Right lung (tissue), 5 donors: ENCODE results near the gene TMEM44. TPM values are rescaled to one million over a fixed set of nuclear protein-coding genes. Genes with fewer than 3 reads are reported as not detected.
"Not testable (repeated sequence)": the region's sequence is repeated elsewhere in the genome, so short reads cannot be mapped to it uniquely, and the experiment has no call there.

Experiments
- DNase-seq, 2 donors: peaks; one replicate each; pipeline ENCODE4 v3.0.0-alpha.2; 2013
- polyA plus RNA-seq, 5 donors: library from polyadenylated mRNA; unstranded; fragments of 120-200 nt; gene quantifications; one replicate each; pipeline versions ENCODE4 v1.2.1 to v1.2.3, GENCODE V29; 2013; ENCODE audit warnings: inconsistent platforms in 1 of 5, low replicate concordance in 1 of 5; ENCODE audit not compliant: insufficient read length in 5 of 5, insufficient read depth in 1 of 5

Gene TMEM44
- polyA plus RNA-seq, 5 donors = 30.4 to 37.9 (median 35.1) TPM

GRCh38 chr3:194556086-194557056, 76.8 kb downstream of the TMEM44 start:
- no peak for DNase-seq

GRCh38 chr3:194555175-194556062, 77.8 kb downstream of the TMEM44 start:
- no peak for DNase-seq

- no peak for DNase-seq
Measured at GRCh38 chr3:194554473-194555123, 78.6 kb downstream of the TMEM44 start.

GRCh38 chr3:194552327-194552949, 80.8 kb downstream of the TMEM44 start:
- DNase-seq = no peak

- no peak for DNase-seq
Measured at GRCh38 chr3:194549853-194550252, 83.4 kb downstream of the TMEM44 start.

- DNase-seq = no peak
Measured at GRCh38 chr3:194548346-194549321, 84.6 kb downstream of the TMEM44 start.

- no peak for DNase-seq
Measured at GRCh38 chr3:194547042-194547441, 86.2 kb downstream of the TMEM44 start.

- not testable (repeated sequence) for DNase-seq
Measured at GRCh38 chr3:194545538-194545937, 87.7 kb downstream of the TMEM44 start.

GRCh38 chr3:194543550-194543949, 89.7 kb downstream of the TMEM44 start:
- no peak for DNase-seq

- DNase-seq = no peak
Measured at GRCh38 chr3:194541483-194541882, 91.7 kb downstream of the TMEM44 start.

- no peak for DNase-seq
Measured at GRCh38 chr3:194540274-194540905, 92.8 kb downstream of the TMEM44 start.

GRCh38 chr3:194539498-194539897, 93.7 kb downstream of the TMEM44 start:
- DNase-seq = no peak

- no peak for DNase-seq
Measured at GRCh38 chr3:194537732-194538247, 95.4 kb downstream of the TMEM44 start.

Other genes with a start within 250 kb of the TMEM44 start
- gene GP5, start 234.2 kb downstream of the TMEM44 start, polyA plus RNA-seq = under 1 TPM; 0.54 to 0.78 (median 0.65) TPM
- gene ATP13A3, start 146.4 kb downstream of the TMEM44 start, polyA plus RNA-seq = 10 to 100 TPM; 33.4 to 74.2 (median 56.4) TPM
- gene LSG1, start 38.8 kb upstream of the TMEM44 start, polyA plus RNA-seq = 10 to 100 TPM; 39.3 to 87.9 (median 45.6) TPM
- gene FAM43A, start 52.5 kb upstream of the TMEM44 start, polyA plus RNA-seq = 10 to 100 TPM; 13.9 to 24.6 (median 18.9) TPM